Hematopoietic multipotent progenitor cell treated with erythropoietin and hydrocortisone succinate and interleukin-3 and kit ligand, for 8 days (in vitro differentiated cells): ENCODE data around the gene USP17L18.
A peak's percentile ranks its signal among the peaks of the same experiment; 100 is the strongest.
"Not testable (repeated sequence)": the region's sequence is repeated elsewhere in the genome, so short reads cannot be mapped to it uniquely, and the experiment has no call there.

Experiments used
- DNase-seq: peaks from one replicate; pipeline ENCODE4 v3.0.0-alpha.2; 2015

The USP17L18 gene, protein sequence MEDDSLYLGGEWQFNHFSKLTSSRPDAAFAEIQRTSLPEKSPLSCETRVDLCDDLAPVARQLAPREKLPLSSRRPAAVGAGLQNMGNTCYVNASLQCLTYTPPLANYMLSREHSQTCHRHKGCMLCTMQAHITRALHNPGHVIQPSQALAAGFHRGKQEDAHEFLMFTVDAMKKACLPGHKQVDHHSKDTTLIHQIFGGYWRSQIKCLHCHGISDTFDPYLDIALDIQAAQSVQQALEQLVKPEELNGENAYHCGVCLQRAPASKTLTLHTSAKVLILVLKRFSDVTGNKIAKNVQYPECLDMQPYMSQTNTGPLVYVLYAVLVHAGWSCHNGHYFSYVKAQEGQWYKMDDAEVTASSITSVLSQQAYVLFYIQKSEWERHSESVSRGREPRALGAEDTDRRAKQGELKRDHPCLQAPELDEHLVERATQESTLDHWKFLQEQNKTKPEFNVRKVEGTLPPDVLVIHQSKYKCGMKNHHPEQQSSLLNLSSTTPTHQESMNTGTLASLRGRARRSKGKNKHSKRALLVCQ

DNA sequence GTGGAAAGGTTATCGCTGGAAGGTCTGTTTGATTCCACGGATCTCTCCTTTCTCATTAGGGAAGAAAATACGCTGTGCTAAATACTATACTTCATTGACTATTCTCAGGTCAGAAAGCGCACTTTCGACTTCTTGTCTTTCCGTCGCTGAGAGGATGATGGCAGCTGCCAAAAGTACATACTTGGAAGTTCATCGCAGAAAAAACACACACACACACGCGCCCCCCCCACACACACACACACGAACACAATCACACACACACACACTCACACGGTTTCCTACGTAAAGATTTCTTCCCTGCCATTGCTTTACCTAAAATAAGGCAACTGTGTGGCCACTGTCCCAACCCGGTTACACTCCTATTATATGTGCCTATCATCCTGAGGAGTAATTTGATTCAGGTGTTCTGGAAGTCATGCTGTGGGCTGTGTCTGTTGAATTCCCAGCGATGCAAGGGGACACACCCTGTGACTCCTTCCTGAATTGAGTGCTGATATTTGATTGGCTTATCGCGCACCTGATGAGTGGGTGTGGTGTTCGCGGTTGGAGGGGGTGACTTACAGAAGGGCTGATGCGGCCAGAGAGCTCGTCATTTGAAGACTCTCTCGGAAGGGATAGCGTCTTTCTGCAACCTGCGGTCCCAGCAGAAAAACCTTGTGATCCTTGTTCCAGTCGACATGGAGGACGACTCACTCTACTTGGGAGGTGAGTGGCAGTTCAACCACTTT is at the start of gene USP17L18:
USP17L18 (plus strand) TSS at position 678 of the 728 bp plus-strand sequence; CDS start at position 678, 0 bp downstream.
- peak; percentile 0 for DNase-seq

DNA sequence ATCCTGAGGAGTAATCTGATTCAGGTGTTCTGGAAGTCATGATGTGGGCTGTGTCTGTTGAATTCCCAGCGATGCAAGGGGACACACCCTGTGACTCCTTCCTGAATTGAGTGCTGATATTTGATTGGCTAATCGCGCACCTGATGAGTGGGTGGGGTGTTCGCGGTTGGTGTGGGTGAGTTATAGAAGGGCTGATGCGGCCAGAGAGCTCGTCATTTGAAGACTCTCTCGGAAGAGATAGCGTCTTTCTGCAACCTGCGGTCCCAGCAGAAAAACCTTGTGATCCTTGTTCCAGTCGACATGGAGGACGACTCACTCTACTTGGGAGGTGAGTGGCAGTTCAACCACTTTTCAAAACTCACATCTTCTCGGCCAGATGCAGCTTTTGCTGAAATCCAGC is 38.1 kb upstream of the USP17L18 start, which contains the start of gene USP17L10:
USP17L10 (plus strand) TSS at position 301 of the 400 bp plus-strand sequence; CDS start at position 301, 0 bp downstream.
- DNase-seq: not testable (repeated sequence)

DNA sequence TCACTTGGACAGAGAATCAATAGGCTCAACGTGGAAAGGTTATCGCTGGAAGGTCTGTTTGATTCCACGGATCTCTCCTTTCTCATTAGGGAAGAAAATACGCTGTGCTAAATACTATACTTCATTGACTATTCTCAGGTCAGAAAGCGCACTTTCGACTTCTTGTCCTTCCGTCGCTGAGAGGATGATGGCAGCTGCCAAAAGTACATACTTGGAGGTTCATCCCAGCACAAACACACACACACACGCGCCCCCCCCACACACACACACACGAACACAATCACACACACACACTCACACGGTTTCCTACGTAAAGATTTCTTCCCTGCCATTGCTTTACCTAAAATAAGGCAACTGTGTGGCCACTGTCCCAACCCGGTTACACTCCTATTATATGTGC is 33.7 kb upstream of the USP17L18 start:
- DNase-seq: not testable (repeated sequence)

DNA sequence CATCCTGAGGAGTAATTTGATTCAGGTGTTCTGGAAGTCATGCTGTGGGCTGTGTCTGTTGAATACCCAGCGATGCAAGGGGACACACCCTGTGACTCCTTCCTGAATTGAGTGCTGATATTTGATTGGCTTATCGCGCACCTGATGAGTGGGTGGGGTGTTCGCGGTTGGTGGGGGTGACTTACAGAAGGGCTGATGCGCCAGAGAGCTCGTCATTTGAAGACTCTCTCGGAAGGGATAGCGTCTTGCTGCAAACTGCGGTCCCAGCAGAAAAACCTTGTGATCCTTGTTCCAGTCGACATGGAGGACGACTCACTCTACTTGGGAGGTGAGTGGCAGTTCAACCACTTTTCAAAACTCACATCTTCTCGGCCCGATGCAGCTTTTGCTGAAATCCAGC is 33.3 kb upstream of the USP17L18 start, which contains the start of gene USP17L11:
USP17L11 (plus strand) TSS at position 301 of the 400 bp plus-strand sequence; CDS start at position 301, 0 bp downstream.
- DNase-seq: not testable (repeated sequence)

DNA sequence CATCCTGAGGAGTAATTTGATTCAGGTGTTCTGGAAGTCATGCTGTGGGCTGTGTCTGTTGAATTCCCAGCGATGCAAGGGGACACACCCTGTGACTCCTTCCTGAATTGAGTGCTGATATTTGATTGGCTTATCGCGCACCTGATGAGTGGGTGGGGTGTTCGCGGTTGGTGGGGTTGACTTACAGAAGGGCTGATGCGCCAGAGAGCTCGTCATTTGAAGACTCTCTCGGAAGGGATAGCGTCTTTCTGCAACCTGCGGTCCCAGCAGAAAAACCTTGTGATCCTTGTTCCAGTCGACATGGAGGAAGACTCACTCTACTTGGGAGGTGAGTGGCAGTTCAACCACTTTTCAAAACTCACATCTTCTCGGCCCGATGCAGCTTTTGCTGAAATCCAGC is 28.6 kb upstream of the USP17L18 start, which contains the start of gene USP17L12:
USP17L12 (plus strand) TSS at position 301 of the 400 bp plus-strand sequence; CDS start at position 301, 0 bp downstream.
- not testable (repeated sequence) for DNase-seq

DNA sequence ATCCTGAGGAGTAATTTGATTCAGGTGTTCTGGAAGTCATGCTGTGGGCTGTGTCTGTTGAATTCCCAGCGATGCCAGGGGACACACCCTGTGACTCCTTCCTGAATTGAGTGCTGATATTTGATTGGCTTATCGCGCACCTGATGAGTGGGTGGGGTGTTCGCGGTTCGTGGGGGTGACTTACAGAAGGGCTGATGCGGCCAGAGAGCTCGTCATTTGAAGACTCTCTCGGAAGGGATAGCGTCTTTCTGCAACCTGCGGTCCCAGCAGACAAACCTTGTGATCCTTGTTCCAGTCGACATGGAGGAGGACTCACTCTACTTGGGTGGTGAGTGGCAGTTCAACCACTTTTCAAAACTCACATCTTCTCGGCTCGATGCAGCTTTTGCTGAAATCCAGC is 23.8 kb upstream of the USP17L18 start, which contains the start of gene USP17L13:
USP17L13 (plus strand) TSS at position 301 of the 400 bp plus-strand sequence; CDS start at position 301, 0 bp downstream.
- not testable (repeated sequence) for DNase-seq

DNA sequence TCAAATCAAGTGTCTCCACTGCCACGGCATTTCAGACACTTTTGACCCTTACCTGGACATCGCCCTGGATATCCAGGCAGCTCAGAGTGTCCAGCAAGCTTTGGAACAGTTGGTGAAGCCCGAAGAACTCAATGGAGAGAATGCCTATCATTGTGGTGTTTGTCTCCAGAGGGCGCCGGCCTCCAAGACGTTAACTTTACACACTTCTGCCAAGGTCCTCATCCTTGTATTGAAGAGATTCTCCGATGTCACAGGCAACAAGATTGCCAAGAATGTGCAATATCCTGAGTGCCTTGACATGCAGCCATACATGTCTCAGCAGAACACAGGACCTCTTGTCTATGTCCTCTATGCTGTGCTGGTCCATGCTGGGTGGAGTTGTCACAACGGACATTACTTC is 18.2 kb upstream of the USP17L18 start:
- not testable (repeated sequence) for DNase-seq

DNA sequence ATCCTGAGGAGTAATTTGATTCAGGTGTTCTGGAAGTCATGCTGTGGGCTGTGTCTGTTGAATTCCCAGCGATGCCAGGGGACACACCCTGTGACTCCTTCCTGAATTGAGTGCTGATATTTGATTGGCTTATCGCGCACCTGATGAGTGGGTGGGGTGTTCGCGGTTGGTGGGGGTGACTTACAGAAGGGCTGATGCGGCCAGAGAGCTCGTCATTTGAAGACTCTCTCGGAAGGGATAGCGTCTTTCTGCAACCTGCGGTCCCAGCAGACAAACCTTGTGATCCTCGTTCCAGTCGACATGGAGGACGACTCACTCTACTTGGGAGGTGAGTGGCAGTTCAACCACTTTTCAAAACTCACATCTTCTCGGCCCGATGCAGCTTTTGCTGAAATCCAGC is 14.3 kb upstream of the USP17L18 start, which contains the start of gene USP17L15:
USP17L15 (plus strand) TSS at position 301 of the 400 bp plus-strand sequence; CDS start at position 301, 0 bp downstream.
- not testable (repeated sequence) for DNase-seq

DNA sequence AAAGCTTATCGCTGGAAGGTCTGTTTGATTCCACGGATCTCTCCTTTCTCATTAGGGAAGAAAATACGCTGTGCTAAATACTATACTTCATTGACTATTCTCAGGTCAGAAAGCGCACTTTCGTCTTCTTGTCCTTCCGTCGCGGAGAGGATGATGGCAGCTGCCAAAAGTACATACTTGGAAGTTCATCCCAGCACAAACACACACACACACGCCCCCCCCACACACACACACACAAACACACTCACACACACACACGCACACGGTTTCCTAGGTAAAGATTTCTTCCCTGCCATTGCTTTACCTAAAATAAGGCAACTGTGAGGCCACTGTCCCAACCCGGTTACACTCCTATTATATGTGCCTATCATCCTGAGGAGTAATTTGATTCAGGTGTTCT is 10.0 kb upstream of the USP17L18 start:
- DNase-seq: not testable (repeated sequence)

DNA sequence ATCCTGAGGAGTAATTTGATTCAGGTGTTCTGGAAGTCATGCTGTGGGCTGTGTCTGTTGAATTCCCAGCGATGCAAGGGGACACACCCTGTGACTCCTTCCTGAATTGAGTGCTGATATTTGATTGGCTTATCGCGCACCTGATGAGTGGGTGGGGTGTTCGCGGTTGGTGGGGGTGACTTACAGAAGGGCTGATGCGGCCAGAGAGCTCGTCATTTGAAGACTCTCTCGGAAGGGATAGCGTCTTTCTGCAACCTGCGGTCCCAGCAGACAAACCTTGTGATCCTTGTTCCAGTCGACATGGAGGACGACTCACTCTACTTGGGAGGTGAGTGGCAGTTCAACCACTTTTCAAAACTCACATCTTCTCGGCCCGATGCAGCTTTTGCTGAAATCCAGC is 4.9 kb upstream of the USP17L18 start, which contains the start of gene USP17L17:
USP17L17 (plus strand) TSS at position 301 of the 400 bp plus-strand sequence; CDS start at position 301, 0 bp downstream.
- DNase-seq: not testable (repeated sequence)

DNA sequence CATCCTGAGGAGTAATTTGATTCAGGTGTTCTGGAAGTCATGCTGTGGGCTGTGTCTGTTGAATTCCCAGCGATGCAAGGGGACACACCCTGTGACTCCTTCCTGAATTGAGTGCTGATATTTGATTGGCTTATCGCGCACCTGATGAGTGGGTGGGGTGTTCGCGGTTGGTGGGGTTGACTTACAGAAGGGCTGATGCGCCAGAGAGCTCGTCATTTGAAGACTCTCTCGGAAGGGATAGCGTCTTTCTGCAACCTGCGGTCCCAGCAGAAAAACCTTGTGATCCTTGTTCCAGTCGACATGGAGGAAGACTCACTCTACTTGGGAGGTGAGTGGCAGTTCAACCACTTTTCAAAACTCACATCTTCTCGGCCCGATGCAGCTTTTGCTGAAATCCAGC is 4.6 kb downstream of the USP17L18 start, which contains the start of gene USP17L19:
USP17L19 (plus strand) TSS at position 301 of the 400 bp plus-strand sequence; CDS start at position 301, 0 bp downstream.
- DNase-seq: not testable (repeated sequence)

DNA sequence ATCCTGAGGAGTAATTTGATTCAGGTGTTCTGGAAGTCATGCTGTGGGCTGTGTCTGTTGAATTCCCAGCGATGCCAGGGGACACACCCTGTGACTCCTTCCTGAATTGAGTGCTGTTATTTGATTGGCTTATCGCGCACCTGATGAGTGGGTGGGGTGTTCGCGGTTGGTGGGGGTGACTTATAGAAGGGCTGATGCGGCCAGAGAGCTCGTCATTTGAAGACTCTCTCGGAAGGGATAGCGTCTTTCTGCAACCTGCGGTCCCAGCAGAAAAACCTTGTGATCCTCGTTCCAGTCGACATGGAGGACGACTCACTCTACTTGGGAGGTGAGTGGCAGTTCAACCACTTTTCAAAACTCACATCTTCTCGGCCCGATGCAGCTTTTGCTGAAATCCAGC is 9.4 kb downstream of the USP17L18 start, which contains the start of gene USP17L20:
USP17L20 (plus strand) TSS at position 301 of the 400 bp plus-strand sequence; CDS start at position 301, 0 bp downstream.
- DNase-seq: not testable (repeated sequence)

DNA sequence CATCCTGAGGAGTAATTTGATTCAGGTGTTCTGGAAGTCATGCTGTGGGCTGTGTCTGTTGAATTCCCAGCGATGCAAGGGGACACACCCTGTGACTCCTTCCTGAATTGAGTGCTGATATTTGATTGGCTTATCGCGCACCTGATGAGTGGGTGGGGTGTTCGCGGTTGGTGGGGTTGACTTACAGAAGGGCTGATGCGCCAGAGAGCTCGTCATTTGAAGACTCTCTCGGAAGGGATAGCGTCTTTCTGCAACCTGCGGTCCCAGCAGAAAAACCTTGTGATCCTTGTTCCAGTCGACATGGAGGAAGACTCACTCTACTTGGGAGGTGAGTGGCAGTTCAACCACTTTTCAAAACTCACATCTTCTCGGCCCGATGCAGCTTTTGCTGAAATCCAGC is 14.1 kb downstream of the USP17L18 start, which contains the start of gene USP17L21:
USP17L21 (plus strand) TSS at position 301 of the 400 bp plus-strand sequence; CDS start at position 301, 0 bp downstream.
- not testable (repeated sequence) for DNase-seq

DNA sequence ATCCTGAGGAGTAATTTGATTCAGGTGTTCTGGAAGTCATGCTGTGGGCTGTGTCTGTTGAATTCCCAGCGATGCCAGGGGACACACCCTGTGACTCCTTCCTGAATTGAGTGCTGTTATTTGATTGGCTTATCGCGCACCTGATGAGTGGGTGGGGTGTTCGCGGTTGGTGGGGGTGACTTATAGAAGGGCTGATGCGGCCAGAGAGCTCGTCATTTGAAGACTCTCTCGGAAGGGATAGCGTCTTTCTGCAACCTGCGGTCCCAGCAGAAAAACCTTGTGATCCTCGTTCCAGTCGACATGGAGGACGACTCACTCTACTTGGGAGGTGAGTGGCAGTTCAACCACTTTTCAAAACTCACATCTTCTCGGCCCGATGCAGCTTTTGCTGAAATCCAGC is 18.9 kb downstream of the USP17L18 start, which contains the start of gene USP17L22:
USP17L22 (plus strand) TSS at position 301 of the 400 bp plus-strand sequence; CDS start at position 301, 0 bp downstream.
- not testable (repeated sequence) for DNase-seq

DNA sequence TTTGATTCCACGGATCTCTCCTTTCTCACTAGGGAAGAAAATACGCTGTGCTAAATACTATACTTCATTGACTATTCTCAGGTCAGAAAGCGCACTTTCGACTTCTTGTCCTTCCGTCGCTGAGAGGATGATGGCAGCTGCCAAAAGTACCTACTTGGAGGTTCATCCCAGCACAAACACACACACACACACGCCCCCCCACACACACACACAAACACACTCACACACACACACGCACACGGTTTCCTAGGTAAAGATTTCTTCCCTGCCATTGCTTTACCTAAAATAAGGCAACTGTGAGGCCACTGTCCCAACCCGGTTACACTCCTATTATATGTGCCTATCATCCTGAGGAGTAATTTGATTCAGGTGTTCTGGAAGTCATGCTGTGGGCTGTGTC is 23.3 kb downstream of the USP17L18 start:
- DNase-seq: not testable (repeated sequence)
